GM19452 (cell line): ENCODE data around the gene INTS15.
"Not testable (repeated sequence)": the region's sequence is repeated elsewhere in the genome, so short reads cannot be mapped to it uniquely, and the experiment has no call there.

ENCODE experiments used
- ATAC-seq: cut with Tn5 transposase; IDR thresholded peaks from one replicate; pipeline ENCODE4 v1.9.1; 2021; ENCODE audit not compliant: unreplicated experiment

The INTS15 gene

GRCh38 chr7:6576867-6577368 is 12.9 kb upstream of the INTS15 start:
- not testable (repeated sequence) for ATAC-seq

DNA sequence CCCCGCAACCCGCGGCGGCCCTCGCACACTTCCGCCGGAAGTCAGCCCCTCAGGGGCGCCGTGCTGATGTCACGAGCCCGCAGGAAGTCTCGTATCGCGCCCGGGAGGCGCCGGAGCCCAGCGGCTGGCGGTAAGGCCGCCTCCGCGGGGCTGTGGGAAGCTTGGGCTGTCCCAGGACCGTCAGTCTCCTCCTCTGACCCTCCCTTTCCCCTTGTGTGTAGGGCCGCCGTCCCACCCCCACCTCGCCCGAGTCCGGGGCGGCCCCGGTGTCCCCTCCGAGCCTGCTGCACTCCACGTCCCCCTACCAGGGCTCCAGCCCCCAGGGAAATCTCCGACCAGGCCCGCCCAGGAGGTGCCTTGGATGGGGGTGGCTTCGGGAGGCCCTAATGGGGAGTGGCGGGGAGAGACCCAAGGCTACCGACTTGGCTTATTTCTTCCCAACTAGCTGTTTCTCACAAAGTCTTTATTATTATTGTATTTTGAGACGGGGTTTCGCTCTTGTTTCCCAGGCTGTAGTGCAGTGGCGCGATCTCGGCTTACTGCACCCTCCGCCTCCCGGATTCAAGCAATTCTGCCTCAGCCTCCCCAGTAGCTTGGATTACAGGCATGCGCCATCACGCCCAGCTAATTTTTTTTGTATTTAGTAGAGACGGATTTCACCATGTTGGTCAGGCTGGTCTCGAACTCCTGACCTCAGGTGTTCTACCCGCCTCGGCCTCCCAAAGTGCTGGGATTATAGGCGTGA is 12.3 kb upstream of the INTS15 start, which contains the start of gene ZDHHC4:
Gene ZDHHC4, plus strand, starts transcription at position 86 of the 745 bp plus-strand sequence. CDS start 3,108 bp downstream, outside the sequence.
- peak; percentile 94 for ATAC-seq

GRCh38 chr7:6578114-6579084 is 11.4 kb upstream of the INTS15 start:
- no peak for ATAC-seq

DNA sequence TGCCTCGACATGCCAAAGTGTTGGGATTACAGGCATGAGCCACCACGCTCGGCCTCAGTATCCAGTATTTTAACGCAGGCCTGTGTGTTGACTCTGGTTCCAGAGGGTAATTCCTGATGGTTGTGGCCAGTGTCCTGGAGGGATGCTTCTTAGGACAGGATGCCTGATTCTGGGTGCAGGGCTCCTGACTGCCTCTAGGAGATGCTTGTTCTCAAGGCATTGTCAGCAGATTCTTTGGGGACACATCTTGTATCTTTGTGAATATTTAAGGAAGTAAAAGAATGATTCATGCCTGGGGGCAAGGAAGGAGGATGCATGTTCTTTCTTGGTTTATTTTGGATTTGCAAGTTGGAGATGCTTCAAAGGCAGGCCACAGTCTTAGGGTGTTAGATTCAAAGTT is 10.4 kb upstream of the INTS15 start:
- no peak for ATAC-seq

DNA sequence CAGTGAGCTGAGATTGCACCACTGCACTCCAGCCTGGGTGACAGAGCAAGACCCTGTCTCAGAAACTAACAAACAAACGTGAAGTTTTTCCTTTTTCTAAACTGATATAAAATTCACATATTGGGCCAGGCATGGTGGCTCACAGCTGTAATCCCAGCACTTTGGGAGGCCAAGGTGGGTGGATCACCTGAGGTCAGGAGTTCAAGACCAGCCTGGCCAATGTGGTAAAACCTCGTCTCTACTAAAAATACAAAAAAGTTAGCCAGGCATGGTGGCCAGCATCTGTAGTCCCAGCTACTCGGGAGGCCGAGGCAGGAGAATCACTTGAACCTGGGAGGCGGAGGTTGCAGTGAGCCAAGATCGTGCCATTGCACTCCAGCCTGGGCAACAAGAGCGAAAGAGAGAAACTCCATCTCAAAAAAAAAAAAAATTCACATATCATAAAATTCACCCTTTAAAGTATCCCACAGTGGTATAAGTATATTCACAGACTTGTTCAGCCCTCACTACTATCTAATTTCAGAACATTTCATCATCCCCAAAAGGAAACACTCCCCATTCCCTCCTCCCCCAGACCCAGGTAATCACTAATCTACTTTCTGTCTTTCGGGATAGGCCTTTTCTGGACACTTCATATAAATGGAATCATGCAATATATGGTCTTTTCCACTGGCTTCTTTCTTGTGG is 3.9 kb upstream of the INTS15 start:
- ATAC-seq = not testable (repeated sequence)

GRCh38 chr7:6588566-6588965 is 1.3 kb upstream of the INTS15 start:
- no peak for ATAC-seq

DNA sequence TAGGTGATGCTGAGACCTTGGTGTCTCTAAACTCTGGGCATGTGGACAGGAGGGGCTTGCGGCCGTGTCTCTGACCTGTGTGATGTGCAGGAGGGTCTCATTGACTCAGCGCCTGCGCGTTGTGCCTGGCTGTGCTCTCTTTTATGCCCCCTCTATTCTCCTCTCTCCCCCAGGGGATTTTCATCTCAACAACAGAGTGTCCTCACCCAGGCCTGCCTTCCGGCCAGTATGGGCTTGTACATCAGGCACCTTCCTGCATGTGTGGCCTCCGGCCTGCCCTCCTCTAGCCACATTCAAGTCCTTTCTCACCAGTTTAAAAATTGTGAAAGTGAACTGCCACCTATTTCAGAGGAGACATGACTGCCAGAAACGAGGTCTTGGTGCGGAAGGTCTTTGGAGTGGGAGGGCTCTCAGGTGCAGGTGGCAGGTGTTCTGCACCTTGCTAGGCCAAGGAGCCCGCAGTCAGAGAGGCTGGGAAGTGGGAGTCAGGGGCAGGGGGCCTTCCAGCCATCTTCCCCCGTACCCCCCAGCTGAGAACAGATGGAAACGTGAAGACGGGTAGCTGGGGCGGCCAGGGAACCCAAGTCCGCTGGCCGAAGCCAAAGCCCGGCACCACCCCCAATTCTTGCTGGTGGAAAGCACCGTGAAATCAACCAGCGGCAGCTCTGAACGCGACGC is 531 bp upstream of the INTS15 start:
- no peak for ATAC-seq

DNA sequence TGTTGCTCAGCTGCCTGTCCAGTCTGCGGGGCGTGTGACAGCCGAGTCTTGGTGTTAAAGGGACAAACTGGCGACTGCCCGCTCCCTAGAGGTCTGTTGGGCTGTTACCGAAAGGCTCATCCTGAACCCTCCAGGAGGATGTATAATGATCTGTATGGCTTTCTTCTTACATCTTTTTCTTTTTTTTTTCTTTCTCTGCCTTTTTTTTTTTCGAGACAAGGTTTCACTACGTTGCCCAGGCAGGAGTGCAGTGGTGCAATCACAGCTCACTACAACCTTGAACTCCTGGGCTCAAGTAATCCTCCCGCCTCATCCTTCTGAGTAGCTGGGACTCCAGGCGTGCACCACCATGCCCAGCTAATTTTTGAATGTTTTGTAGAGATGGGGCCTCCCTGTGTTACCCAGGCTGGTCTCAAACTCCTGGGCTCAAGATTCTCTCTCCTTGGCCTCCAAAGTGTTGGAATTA is 857 bp downstream of the INTS15 start:
- no peak for ATAC-seq

DNA sequence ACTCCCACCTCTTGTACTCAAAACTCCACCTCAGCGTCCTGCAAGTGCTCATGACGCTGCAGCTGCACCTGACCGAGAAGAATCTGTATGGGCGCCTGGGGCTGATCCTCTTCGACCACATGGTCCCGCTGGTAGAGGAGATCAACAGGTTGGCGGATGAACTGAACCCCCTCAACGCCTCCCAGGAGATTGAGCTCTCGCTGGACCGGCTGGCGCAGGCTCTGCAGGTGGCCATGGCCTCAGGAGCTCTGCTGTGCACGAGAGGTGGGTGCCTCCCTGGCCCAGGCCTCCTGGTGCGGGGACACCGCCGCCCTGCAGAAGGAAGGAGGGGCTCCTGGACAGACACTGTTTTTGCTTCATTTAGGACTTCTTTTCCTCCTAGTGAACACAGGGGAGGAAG is 10.3 kb downstream of the INTS15 start:
- ATAC-seq = no peak

- ATAC-seq = no peak
Observed at GRCh38 chr7:6604458-6604857, 14.6 kb downstream of the INTS15 start.

- ATAC-seq = no peak
Observed at GRCh38 chr7:6606866-6607583, 17.2 kb downstream of the INTS15 start.

GRCh38 chr7:6607651-6608051 is 17.8 kb downstream of the INTS15 start:
- ATAC-seq = no peak

DNA sequence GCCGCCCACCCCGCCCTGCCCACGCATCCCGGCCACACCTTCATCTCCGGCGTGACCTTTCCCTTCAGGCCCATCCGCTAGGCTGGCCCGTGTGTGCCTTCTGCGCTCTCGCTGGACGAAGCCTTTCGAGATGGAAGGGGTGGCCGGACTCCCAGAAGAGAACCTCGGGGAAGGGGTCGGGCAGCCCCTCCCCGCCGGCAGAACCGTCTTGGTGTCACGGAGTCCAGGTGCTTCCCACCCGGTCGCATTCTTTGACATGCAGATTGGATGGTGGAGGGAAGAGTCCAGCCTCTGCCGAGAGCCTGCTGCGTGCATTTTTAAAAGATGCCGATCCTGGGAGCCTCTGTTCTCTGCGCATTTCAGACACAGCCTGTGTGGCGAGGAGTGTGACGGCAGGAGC is 18.3 kb downstream of the INTS15 start:
- ATAC-seq = no peak

DNA sequence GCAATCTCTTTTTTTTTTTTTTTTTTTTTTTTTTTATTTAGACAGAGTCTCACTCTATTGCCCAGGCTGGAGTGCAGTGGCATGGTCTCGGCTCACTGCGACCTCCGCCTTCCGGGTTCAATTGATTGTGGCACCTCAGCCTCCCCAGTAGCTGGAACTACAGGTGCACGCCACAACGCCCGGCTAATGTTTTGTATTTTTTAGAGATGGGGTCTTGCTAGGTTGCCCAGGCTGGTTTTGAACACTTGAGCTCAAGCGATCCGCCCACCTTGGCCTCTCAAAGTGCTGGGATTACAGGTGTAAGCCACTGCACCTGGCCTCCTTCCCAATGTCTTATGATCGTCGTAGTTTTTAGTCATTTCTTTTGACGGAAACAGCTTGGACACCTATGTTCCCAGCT is 19.0 kb downstream of the INTS15 start:
- no peak for ATAC-seq

GRCh38 chr7:6612819-6613218 is 23.0 kb downstream of the INTS15 start:
- ATAC-seq = no peak

DNA sequence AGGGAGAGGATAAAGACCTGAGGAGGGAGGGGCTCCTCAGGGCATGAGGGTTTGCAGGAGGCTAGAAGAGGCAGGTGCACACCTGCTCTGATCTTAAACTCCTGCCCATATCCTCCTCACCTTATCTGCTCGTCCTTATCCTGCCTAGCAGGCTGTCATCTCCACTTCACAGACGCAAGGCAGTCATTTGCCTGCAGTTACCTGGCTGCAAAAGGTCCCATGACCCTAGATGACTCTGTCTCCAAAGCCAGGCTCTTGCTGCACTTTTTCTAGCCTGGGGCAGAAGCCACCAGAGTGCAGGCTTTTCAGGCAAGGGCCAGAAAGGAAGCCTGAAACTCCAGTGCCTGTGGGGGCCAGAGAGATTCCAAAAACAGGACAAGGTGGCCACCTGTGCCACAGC is 23.9 kb downstream of the INTS15 start:
- ATAC-seq = no peak

GRCh38 chr7:6614953-6615722 is 25.3 kb downstream of the INTS15 start, which contains the start of gene ZNF853:
Gene ZNF853, plus strand, starts transcription at chr7:6615610. Its CDS starts 565 bp downstream, at chr7:6616175.
- no peak for ATAC-seq

- ATAC-seq = no peak
Observed at GRCh38 chr7:6615723-6616555, 26.1 kb downstream of the INTS15 start.
